HepG2 (cell line): ENCODE data around the gene EMILIN1. TPM values are rescaled to one million over a fixed set of nuclear protein-coding genes. Genes with fewer than 3 reads are reported as not detected.

Experiments used
- FOXM1 ChIP-seq: sonication (generic); formaldehyde crosslinking; IDR thresholded peaks from 2 replicates; pipeline ENCODE4 v1.5.0; 2020; ENCODE audit warnings: missing genetic modification reagents
- GATA4 ChIP-seq: sonication (generic); IDR thresholded peaks from 2 replicates; pipeline ENCODE4 v1.6.1; 2016; ENCODE audit warnings: antibody characterized with exemption, low read depth, borderline replicate concordance
- GATAD2A ChIP-seq: IDR thresholded peaks from 2 replicates; pipeline ENCODE4 v1.6.1; 2016
- MXD4 ChIP-seq: IDR thresholded peaks from 2 replicates; pipeline ENCODE4 v1.6.1; 2016; ENCODE audit warnings: mild to moderate bottlenecking, missing biosample characterization, missing genetic modification reagents
- NFYC ChIP-seq: IDR thresholded peaks from 2 replicates; pipeline ENCODE4 v1.6.1; 2016; ENCODE audit warnings: missing genetic modification reagents, missing compliant biosample characterization
- PHF20 ChIP-seq: sonication (generic); formaldehyde crosslinking; IDR thresholded peaks from 2 replicates; pipeline ENCODE4 v1.5.0; 2020; ENCODE audit warnings: mild to moderate bottlenecking, missing genetic modification reagents
- SMC3 ChIP-seq: IDR thresholded peaks from 2 replicates; pipeline ENCODE4 v1.6.1; 2011; ENCODE audit warnings: low read length, improper control_type of control experiment
- SP1 ChIP-seq, 2 experiments: fragments of 450-650 bp in 1 of 2; sonication (generic) in 1 of 2; formaldehyde crosslinking in 1 of 2; IDR thresholded peaks; 2 replicates each; pipeline versions ENCODE4 v1.4.0 to v1.6.1; 2016 to 2020; ENCODE audit warnings: missing genetic modification reagents in 1 of 2
- SP4 ChIP-seq: sonication (generic); formaldehyde crosslinking; IDR thresholded peaks from 2 replicates; pipeline ENCODE4 v1.8.1; 2023; ENCODE audit warnings: mild to moderate bottlenecking, missing genetic modification reagents
- SPEN ChIP-seq: sonication (generic); formaldehyde crosslinking; IDR thresholded peaks from 2 replicates; pipeline ENCODE4 v1.5.1; 2020; ENCODE audit warnings: low read depth, mild to moderate bottlenecking, missing genetic modification reagents
- TCF12 ChIP-seq, 2 experiments: fragments of 450-650 bp in 1 of 2; sonication (generic) in 1 of 2; formaldehyde crosslinking in 1 of 2; IDR thresholded peaks; 2 replicates each; pipeline versions ENCODE4 v1.6.1 to v1.8.0; 2017 to 2022; ENCODE audit warnings: antibody characterized with exemption in 1 of 2, mild to moderate bottlenecking in 1 of 2, missing genetic modification reagents in 1 of 2, moderate library complexity in 1 of 2
- TMF1 ChIP-seq: sonication (generic); formaldehyde crosslinking; IDR thresholded peaks from 2 replicates; pipeline ENCODE4 v1.8.1; 2022; ENCODE audit warnings: low read depth, missing genetic modification reagents
- ZNF274 ChIP-seq: sonication (generic); formaldehyde crosslinking; IDR thresholded peaks from 2 replicates; pipeline ENCODE4 v1.5.1; 2020; ENCODE audit warnings: mild to moderate bottlenecking, missing genetic modification reagents
- ZNF589 ChIP-seq: sonication (generic); formaldehyde crosslinking; conservative IDR thresholded peaks from 2 replicates; pipeline ENCODE4 v1.8.0; 2022; ENCODE audit warnings: mild to moderate bottlenecking, moderate library complexity, missing genetic modification reagents
- ZNF605 ChIP-seq: sonication (generic); formaldehyde crosslinking; IDR thresholded peaks from 2 replicates; pipeline ENCODE4 v1.8.0; 2022; ENCODE audit warnings: mild to moderate bottlenecking, missing genetic modification reagents
- ZNF749 ChIP-seq: sonication (generic); formaldehyde crosslinking; IDR thresholded peaks from 2 replicates; pipeline ENCODE4 v1.8.0; 2022; ENCODE audit warnings: mild to moderate bottlenecking, missing genetic modification reagents, moderate library complexity, borderline replicate concordance
- ZNF777 ChIP-seq: sonication (generic); formaldehyde crosslinking; IDR thresholded peaks from 2 replicates; pipeline ENCODE4 v1.4.0; 2020; ENCODE audit warnings: missing genetic modification reagents
- polyA plus RNA-seq, 8 experiments: library from polyadenylated mRNA; depleted of rRNA in 3 of 8; stranded (reverse) in 7 of 8; unstranded in 1 of 8; fragments of >200 nt; fragmentation: Illumina TruSeq in 4 of 8; extraction: Trizol in 4 of 8; gene quantifications; 2 replicates each; pipeline versions ENCODE4 v1.2.1 to v1.2.3, GENCODE V29; 2011 to 2016; ENCODE audit warnings: low read depth in 4 of 8, missing spikeins in 1 of 8, mixed read lengths in 1 of 8; ENCODE audit not compliant: insufficient read depth in 1 of 8
- total RNA-seq, 5 experiments: library from RNA; depleted of rRNA; stranded (reverse); fragments of >200 nt; fragmentation: Illumina TruSeq; extraction: Trizol; gene quantifications; 2 replicates each; pipeline ENCODE4 v1.2.3, GENCODE V29; 2016; ENCODE audit warnings: low read depth in 1 of 5
- TF ChIP-seq, protein P1 (sequence below): sonication (generic); formaldehyde crosslinking; IDR thresholded peaks from 2 replicates; pipeline ENCODE4 v1.5.0; 2020; ENCODE audit warnings: mild to moderate bottlenecking, missing genetic modification reagents
- TF ChIP-seq, protein P2 (sequence below): sonication (generic); formaldehyde crosslinking; IDR thresholded peaks from 2 replicates; pipeline ENCODE4 v1.4.0; 2020; ENCODE audit warnings: missing genetic modification reagents, mild to moderate bottlenecking, borderline replicate concordance
- TF ChIP-seq, protein P3 (sequence below): sonication (generic); formaldehyde crosslinking; IDR thresholded peaks from 2 replicates; pipeline ENCODE4 v1.4.0; 2020; ENCODE audit warnings: mild to moderate bottlenecking, missing genetic modification reagents, borderline replicate concordance
- TF ChIP-seq, protein P4 (sequence below): sonication (generic); formaldehyde crosslinking; IDR thresholded peaks from 2 replicates; pipeline ENCODE4 v1.4.0; 2020; ENCODE audit warnings: missing genetic modification reagents

The EMILIN1 gene
- total and polyA plus RNA-seq, 2 of the 13 experiments (the other 11 are each of a cell fraction or from before 2014, with no cell fraction given), result 8.1 to 9.7 TPM

DNA sequence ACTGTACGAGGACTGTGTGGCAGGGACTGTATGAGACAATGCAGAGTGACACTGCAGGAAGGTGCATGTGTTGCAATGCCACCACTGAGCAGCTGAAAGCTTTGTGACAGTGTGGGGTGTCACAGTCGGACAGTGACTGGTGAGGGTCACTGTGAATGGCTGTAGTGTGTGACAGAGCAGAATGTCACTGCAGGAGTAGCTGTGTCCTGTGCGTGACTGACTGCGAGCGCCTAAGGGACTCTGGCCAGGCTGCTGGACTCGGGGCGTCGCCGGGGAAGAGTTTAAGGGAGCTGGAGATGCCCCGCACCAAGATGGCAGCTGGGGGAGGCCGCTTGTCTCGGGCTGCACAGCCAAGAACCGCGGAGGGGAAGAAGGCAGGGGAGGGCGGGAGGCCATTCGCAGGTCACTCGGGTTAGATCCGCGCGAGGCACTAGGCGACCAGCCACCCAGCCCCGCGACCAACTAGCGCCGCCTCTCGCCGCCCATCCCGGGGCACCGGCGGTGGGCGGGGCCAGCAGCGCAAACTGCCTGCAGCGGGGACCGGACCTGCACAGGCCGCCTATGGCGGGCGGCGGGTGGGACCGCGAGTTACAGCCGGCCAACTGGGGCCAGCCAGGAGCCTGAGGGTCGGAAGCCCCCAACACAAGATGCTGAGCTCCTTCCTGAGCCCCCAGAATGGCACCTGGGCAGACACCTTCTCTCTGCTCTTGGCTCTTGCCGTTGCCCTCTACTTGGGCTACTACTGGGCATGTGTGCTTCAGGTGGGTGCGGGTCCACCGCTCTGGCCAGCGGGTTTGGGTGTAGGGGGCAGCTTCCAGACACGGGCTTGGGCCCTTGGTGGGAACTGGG lies 45.1 kb downstream of the EMILIN1 start, which contains the start of gene ABHD1 (continued):
- TF ChIP-seq PHF20 (CRISPR knock-in tag) (peak; percentile 48; the same call in 1 of the 2 replicates), ZNF777 (peak; percentile 60; the same call in 1 of the 2 replicates), MXD4 (CRISPR knock-in tag) (peak; percentile 55; the same call in 1 of the 2 replicates), ZNF605 (CRISPR knock-in tag) (peak; percentile 48), ZNF274 (CRISPR knock-in tag) (peak; percentile 40; the same call in 1 of the 2 replicates), SPEN (CRISPR knock-in tag) (peak; percentile 66; the same call in 1 of the 2 replicates), SMC3 (peak; percentile 21), FOXM1 (no peak), SP1 (IDR thresholded peaks at IDR 0.05) (no peak), SP1 (CRISPR knock-in tag; IDR thresholded peaks at IDR 0.05) (peak; percentile 74), TCF12 (IDR thresholded peaks at IDR 0.05) (no peak), TCF12 (CRISPR knock-in tag; IDR thresholded peaks at IDR 0.05) (0 out of 2 replicates have a peak, but pooled peaks have one; percentile 67), NFYC (CRISPR knock-in tag) (peak; percentile 25; the same call in 1 of the 2 replicates), TMF1 (CRISPR knock-in tag) (no peak), ZNF749 (CRISPR knock-in tag) (0 out of 2 replicates have a peak, but pooled peaks have one; percentile 69), SP4 (CRISPR knock-in tag) (peak; percentile 84), GATAD2A (CRISPR knock-in tag) (peak; percentile 55), GATA4 (peak; percentile 58; the same call in 1 of the 2 replicates), ZNF589 (CRISPR knock-in tag) (0 out of 2 replicates have a peak, but pooled peaks have one; percentile 51)
- TF ChIP-seq, protein P1, sequence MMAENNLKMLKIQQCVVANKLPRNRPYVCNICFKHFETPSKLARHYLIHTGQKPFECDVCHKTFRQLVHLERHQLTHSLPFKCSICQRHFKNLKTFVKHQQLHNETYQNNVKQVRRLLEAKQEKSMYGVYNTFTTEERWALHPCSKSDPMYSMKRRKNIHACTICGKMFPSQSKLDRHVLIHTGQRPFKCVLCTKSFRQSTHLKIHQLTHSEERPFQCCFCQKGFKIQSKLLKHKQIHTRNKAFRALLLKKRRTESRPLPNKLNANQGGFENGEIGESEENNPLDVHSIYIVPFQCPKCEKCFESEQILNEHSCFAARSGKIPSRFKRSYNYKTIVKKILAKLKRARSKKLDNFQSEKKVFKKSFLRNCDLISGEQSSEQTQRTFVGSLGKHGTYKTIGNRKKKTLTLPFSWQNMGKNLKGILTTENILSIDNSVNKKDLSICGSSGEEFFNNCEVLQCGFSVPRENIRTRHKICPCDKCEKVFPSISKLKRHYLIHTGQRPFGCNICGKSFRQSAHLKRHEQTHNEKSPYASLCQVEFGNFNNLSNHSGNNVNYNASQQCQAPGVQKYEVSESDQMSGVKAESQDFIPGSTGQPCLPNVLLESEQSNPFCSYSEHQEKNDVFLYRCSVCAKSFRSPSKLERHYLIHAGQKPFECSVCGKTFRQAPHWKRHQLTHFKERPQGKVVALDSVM (CRISPR knock-in tag), result no peak
- TF ChIP-seq, protein P2, sequence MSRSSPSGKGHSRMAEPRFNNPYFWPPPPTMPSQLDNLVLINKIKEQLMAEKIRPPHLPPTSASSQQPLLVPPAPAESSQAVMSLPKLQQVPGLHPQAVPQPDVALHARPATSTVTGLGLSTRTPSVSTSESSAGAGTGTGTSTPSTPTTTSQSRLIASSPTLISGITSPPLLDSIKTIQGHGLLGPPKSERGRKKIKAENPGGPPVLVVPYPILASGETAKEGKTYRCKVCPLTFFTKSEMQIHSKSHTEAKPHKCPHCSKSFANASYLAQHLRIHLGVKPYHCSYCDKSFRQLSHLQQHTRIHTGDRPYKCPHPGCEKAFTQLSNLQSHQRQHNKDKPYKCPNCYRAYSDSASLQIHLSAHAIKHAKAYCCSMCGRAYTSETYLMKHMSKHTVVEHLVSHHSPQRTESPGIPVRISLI (CRISPR knock-in tag), result 0 out of 2 replicates have a peak, but pooled peaks have one; percentile 21
- TF ChIP-seq, protein P3, sequence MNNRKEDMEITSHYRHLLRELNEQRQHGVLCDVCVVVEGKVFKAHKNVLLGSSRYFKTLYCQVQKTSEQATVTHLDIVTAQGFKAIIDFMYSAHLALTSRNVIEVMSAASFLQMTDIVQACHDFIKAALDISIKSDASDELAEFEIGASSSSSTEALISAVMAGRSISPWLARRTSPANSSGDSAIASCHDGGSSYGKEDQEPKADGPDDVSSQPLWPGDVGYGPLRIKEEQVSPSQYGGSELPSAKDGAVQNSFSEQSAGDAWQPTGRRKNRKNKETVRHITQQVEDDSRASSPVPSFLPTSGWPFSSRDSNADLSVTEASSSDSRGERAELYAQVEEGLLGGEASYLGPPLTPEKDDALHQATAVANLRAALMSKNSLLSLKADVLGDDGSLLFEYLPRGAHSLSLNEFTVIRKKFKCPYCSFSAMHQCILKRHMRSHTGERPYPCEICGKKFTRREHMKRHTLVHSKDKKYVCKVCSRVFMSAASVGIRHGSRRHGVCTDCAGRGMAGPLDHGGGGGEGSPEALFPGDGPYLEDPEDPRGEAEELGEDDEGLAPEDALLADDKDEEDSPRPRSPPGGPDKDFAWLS (CRISPR knock-in tag), result 0 out of 2 replicates have a peak, but pooled peaks have one; percentile 34
- TF ChIP-seq, protein P4, sequence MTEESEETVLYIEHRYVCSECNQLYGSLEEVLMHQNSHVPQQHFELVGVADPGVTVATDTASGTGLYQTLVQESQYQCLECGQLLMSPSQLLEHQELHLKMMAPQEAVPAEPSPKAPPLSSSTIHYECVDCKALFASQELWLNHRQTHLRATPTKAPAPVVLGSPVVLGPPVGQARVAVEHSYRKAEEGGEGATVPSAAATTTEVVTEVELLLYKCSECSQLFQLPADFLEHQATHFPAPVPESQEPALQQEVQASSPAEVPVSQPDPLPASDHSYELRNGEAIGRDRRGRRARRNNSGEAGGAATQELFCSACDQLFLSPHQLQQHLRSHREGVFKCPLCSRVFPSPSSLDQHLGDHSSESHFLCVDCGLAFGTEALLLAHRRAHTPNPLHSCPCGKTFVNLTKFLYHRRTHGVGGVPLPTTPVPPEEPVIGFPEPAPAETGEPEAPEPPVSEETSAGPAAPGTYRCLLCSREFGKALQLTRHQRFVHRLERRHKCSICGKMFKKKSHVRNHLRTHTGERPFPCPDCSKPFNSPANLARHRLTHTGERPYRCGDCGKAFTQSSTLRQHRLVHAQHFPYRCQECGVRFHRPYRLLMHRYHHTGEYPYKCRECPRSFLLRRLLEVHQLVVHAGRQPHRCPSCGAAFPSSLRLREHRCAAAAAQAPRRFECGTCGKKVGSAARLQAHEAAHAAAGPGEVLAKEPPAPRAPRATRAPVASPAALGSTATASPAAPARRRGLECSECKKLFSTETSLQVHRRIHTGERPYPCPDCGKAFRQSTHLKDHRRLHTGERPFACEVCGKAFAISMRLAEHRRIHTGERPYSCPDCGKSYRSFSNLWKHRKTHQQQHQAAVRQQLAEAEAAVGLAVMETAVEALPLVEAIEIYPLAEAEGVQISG (CRISPR knock-in tag), result peak; percentile 63
